Measurements from ENCODE around the gene H2BK1. TPM values are rescaled to one million over a fixed set of nuclear protein-coding genes. Genes with fewer than 3 reads are reported as not detected.

H2BK1 gene
- total RNA-seq, 1 donor: not detected

- no peak for DNase-seq (ENCODE audit: low read depth)
- TF ChIP-seq CTCF (IDR thresholded peaks at IDR 0.05; ENCODE audit: insufficient read depth, low read depth, low read length): no peak
Measured at GRCh38 chr7:151225948-151226510, 15.7 kb upstream of the H2BK1 start.

GRCh38 chr7:151223728-151224127 lies 13.4 kb upstream of the H2BK1 start:
- no peak overlapping the region for H3K4me3 ChIP-seq (ENCODE audit: low read depth, low read length)
- TF ChIP-seq CTCF (IDR thresholded peaks at IDR 0.05; ENCODE audit: insufficient read depth, low read depth, low read length): no peak
- DNase-seq (ENCODE audit: low read depth): no peak

More at GRCh38 chr7:151225948-151226510, 15.7 kb upstream of the H2BK1 start:
- peak overlapping the region; percentile 72 for H3K4me3 ChIP-seq (ENCODE audit: low read depth, low read length)

GRCh38 chr7:151218170-151218569 lies 7.9 kb upstream of the H2BK1 start:
- DNase-seq (ENCODE audit: low read depth): no peak
- TF ChIP-seq CTCF (IDR thresholded peaks at IDR 0.05; ENCODE audit: insufficient read depth, low read depth, low read length): no peak
- H3K4me3 ChIP-seq (ENCODE audit: low read depth, low read length): no peak overlapping the region

- TF ChIP-seq CTCF (IDR thresholded peaks at IDR 0.05; ENCODE audit: insufficient read depth, low read depth, low read length): no peak
- no peak for DNase-seq (ENCODE audit: low read depth)
- no peak overlapping the region for H3K4me3 ChIP-seq (ENCODE audit: low read depth, low read length)
Measured at GRCh38 chr7:151215396-151215795, 5.1 kb upstream of the H2BK1 start.

- no peak overlapping the region for H3K4me3 ChIP-seq (ENCODE audit: low read depth, low read length)
- TF ChIP-seq CTCF (IDR thresholded peaks at IDR 0.05; ENCODE audit: insufficient read depth, low read depth, low read length): no peak
- no peak for DNase-seq (ENCODE audit: low read depth)
Measured at GRCh38 chr7:151213826-151214225, 3.5 kb upstream of the H2BK1 start.

- DNase-seq (ENCODE audit: low read depth): no peak
- no peak for TF ChIP-seq CTCF (IDR thresholded peaks at IDR 0.05; ENCODE audit: insufficient read depth, low read depth, low read length)
- no peak overlapping the region for H3K4me3 ChIP-seq (ENCODE audit: low read depth, low read length)
Measured at GRCh38 chr7:151212626-151213025, 2.3 kb upstream of the H2BK1 start.

- DNase-seq (ENCODE audit: low read depth): no peak
- no peak for TF ChIP-seq CTCF (IDR thresholded peaks at IDR 0.05; ENCODE audit: insufficient read depth, low read depth, low read length)
- H3K4me3 ChIP-seq (ENCODE audit: low read depth, low read length): no peak overlapping the region
Measured at GRCh38 chr7:151211155-151211772, 976 bp upstream of the H2BK1 start.
